GM12872 (cell line): ENCODE data around the gene BORCS6.
A peak's percentile ranks its signal among the peaks of the same experiment; 100 is the strongest.

Experiments used
- TF ChIP-seq, protein P1 (sequence below): IDR thresholded peaks from 3 replicates; pipeline ENCODE4 v1.5.1; 2011; ENCODE audit warnings: low read depth, mild to moderate bottlenecking, low read length, moderate library complexity; ENCODE audit not compliant: insufficient read depth

Gene BORCS6

GRCh38 chr17:8186787-8187516, 3.0 kb downstream of the BORCS6 start:
- TF ChIP-seq, protein P1, sequence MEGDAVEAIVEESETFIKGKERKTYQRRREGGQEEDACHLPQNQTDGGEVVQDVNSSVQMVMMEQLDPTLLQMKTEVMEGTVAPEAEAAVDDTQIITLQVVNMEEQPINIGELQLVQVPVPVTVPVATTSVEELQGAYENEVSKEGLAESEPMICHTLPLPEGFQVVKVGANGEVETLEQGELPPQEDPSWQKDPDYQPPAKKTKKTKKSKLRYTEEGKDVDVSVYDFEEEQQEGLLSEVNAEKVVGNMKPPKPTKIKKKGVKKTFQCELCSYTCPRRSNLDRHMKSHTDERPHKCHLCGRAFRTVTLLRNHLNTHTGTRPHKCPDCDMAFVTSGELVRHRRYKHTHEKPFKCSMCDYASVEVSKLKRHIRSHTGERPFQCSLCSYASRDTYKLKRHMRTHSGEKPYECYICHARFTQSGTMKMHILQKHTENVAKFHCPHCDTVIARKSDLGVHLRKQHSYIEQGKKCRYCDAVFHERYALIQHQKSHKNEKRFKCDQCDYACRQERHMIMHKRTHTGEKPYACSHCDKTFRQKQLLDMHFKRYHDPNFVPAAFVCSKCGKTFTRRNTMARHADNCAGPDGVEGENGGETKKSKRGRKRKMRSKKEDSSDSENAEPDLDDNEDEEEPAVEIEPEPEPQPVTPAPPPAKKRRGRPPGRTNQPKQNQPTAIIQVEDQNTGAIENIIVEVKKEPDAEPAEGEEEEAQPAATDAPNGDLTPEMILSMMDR = no peak; the same call in 2 of the 3 replicates

DNA sequence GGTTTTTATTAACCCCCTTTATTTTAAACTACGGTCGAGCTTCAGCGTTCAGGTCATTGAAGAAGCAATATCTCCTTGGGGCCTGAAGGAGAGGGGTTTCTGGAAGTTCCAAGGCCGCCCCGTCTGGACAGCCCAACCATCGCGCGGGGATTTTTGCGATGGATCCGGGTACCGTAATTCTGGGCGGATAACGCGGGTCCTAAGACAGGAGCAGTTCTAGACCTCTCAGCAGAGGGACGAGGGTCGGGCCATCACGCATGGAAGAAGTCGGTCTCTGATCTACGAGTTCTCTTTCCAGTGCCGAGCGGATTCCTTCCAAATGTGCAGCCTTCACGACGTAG, 3.6 kb downstream of the BORCS6 start:
- TF ChIP-seq, protein P1 = 0 out of 3 replicates have a peak, but pooled peaks have one; percentile 36

GRCh38 chr17:8185582-8186445, 4.2 kb downstream of the BORCS6 start:
- TF ChIP-seq, protein P1 = no peak

DNA sequence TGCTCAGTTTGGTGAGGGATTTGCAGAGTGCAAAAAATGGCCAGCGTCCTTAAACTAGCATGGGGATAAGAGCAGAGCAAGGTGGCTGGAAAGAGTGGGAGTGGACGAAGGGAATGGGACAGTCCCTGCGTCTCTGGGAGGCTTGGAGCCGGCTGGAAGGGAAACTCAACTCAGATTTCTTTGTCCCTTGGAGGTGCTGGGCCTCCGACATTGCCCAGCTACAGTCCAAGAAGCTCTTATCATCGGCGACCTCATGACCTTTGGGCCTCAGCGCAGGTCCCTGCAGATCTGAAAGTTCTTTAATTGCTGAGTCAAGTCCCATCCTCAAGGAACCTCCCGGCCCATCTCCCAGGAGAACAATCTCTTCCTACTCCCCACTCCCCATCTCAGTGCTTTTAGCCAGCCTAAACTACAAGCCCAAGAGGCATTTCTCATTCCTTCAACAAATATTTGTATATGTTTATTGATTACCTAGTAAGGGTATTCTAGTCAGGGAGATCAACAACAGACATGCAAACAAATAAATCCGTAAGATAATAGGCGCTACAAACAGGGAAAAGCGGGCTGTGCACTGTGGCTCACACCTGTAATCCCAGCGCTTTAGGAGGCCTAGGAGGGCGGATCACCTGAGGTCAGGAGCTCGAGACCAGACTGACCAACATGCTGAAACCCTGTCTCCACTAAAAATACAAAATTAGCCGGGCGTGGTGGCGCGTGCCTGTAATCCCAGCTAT, 12.8 kb downstream of the BORCS6 start:
- TF ChIP-seq, protein P1 = no peak

- TF ChIP-seq, protein P1 = no peak
Measured at GRCh38 chr17:8176197-8176940, 13.6 kb downstream of the BORCS6 start, which contains the start of gene TMEM107. TSS of gene TMEM107 (minus strand) at chr17:8176380. CDS start at chr17:8176286, 94 bp downstream.

DNA sequence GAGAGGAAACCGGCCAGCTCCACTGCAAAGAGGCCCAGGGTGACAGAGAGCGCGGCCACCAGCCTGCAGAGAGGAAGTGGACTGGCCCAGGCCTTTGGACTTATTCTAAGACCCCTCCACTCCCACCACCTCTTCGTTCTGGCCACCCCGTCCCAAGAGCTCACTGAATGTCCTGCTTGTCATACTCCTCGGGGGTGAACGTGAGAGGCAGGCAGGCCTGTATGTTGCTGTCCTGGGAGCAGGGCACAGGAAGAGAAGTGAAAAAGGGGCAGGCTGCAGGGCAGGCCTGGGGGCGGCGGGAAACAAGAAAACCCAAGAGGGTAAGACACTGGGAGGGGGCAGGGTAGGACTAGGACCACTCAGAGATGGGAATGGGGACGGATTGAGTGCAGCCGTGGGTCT, 14.2 kb downstream of the BORCS6 start:
- TF ChIP-seq, protein P1 = no peak
